Lower lobe of right lung (tissue), 2 donors: Measurements from ENCODE around the gene ME3. TPM values are rescaled to one million over a fixed set of nuclear protein-coding genes. Genes with fewer than 3 reads are reported as not detected.
"Not testable (repeated sequence)": the region's sequence is repeated elsewhere in the genome, so short reads cannot be mapped to it uniquely, and the experiment has no call there.

Source experiments
- ATAC-seq, 2 donors: fragments of 200-7000 bp; cut with Tn5 transposase; one replicate each; pipeline ENCODE4 v1.9.1; 2020 to 2022; ENCODE audit warnings: mild to moderate bottlenecking in 2 of 2, moderate library complexity in 2 of 2
- DNase-seq: peaks from one replicate; pipeline ENCODE4 v3.0.0-alpha.2; 2020
- H3K27ac ChIP-seq: fragments of 200-600 bp; one replicate; pipeline ENCODE4 v1.8.0; 2022
- H3K27me3 ChIP-seq: fragments of 200-600 bp; one replicate; pipeline ENCODE4 v1.8.0; 2022; ENCODE audit warnings: low read depth
- H3K36me3 ChIP-seq: fragments of 200-600 bp; one replicate; pipeline ENCODE4 v1.8.0; 2022; ENCODE audit warnings: mild to moderate bottlenecking
- H3K4me1 ChIP-seq: fragments of 200-600 bp; one replicate; pipeline ENCODE4 v1.8.0; 2022
- H3K4me3 ChIP-seq: fragments of 200-600 bp; one replicate; pipeline ENCODE4 v1.8.0; 2022; ENCODE audit warnings: mild to moderate bottlenecking
- H3K9me3 ChIP-seq: fragments of 200-600 bp; one replicate; pipeline ENCODE4 v1.8.0; 2022
- intact Hi-C: fragments of 100-400 bp; cut with DNase I; formaldehyde crosslinking; loops from one replicate; pipeline ENCODE4 v1.11.0; 2022
- total RNA-seq: library from RNA; stranded (reverse); fragmentation: NEBNext Ultra II Directional; extraction: Animal tissue kit (Norgen Biotek cat#: 25700); gene quantifications from one replicate; pipeline ENCODE4 v1.2.1, GENCODE V29; 2021
- TF ChIP-seq, protein P1 (sequence below): fragments of 200-600 bp; IDR thresholded peaks from one replicate; pipeline ENCODE4 v1.8.0; 2022; ENCODE audit warnings: antibody characterized with exemption, mild to moderate bottlenecking
- donor health status: DM: no; HTN: yes; CAD: no; lungs with severe emphysema.

Gene ME3
- total RNA-seq, 1 donor from 2014 or later: 18.6 TPM

DNA sequence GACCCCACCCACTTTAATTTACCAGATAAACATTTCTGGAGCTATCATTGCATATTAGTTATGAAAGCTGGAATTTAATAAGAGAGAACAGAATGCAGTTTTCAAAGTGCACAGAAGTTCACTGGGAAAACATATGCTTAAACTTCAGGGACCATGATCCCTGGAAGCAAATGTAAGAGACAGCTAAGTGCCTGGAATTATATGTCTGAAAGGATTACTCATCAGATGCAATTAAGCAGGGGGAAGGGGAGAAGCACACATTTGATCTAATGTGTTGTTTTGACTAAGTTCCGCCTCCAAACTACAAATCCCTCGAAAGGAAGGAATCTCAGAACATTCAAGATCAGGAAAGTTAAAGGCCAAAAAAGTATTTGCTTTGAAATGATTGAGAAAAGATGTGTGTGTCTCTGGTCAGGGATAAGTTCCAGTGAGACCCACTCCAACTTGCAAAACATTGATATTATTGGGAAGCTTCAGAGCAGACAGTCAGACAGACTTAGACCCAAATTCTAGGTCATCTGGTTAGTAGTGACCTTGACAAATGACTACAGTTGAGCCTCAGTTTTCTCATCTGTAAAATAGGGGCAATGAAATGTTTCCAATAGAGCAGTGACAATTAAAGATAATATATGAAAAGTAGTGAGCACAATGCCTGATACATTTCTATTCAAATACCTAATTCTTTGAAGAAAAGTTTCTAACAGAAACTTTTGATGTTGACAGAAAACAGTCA, 147.6 kb downstream of the ME3 start:
- TF ChIP-seq, protein P1, sequence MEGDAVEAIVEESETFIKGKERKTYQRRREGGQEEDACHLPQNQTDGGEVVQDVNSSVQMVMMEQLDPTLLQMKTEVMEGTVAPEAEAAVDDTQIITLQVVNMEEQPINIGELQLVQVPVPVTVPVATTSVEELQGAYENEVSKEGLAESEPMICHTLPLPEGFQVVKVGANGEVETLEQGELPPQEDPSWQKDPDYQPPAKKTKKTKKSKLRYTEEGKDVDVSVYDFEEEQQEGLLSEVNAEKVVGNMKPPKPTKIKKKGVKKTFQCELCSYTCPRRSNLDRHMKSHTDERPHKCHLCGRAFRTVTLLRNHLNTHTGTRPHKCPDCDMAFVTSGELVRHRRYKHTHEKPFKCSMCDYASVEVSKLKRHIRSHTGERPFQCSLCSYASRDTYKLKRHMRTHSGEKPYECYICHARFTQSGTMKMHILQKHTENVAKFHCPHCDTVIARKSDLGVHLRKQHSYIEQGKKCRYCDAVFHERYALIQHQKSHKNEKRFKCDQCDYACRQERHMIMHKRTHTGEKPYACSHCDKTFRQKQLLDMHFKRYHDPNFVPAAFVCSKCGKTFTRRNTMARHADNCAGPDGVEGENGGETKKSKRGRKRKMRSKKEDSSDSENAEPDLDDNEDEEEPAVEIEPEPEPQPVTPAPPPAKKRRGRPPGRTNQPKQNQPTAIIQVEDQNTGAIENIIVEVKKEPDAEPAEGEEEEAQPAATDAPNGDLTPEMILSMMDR: no peak
- Histone ChIP-seq H3K27me3 (no peaks in the 10 kb centered on the region), H3K4me3 (no peak overlapping the region), H3K9me3 (no peaks in the 10 kb centered on the region), H3K27ac (peak overlapping the region; percentile 46), H3K4me1 (peaks cover 20% of the 10 kb centered on the region), H3K36me3 (no peaks in the 10 kb centered on the region)
- intact Hi-C loops: no loop called here
- peak in 1 of 2 donors; percentile 14 for ATAC-seq
- no peak for DNase-seq

DNA sequence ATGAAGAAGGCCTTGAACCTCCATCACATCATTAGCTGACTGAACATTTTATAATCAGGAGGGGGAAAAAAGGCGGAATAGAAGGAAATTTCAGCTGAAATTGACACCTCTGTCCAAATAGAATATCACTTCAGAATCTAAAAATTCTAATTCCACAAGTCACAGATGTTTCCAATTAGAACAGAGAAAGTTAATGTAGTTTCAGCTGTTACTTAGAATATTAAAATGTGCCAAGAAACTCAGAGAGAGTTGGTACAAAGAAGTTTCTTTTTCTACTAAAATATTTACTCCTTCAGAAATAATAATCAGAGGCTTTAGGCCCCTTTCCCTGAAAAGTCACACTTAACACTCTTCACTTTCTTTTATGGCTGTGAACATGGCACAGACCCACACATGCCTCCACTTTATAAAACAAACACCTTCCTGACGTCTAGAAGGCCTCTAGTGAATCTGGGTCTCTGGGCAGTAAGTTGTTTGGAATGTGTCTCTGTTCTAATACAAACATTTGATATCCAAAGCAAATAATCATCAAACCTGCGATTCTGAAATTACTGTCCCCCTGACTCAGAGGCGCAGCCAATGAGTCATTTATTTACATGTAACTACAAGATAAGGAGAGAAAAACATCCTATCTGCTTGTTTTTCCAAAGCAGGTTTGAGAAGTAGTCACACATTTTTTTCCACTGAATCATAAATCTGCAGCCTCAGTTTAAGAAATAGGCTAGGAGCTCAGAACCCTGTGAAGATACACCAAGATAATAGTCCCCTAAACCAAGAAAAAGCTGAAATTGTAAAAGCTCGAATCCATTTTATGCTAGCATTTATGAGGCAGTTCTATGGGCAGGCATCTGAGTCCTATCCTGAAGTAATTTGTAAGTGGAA, 148.4 kb downstream of the ME3 start:
- Histone ChIP-seq H3K4me1 (peaks cover 28% of the 10 kb centered on the region), H3K9me3 (no peaks in the 10 kb centered on the region), H3K36me3 (no peaks in the 10 kb centered on the region), H3K27ac (peak overlapping the region; percentile 46), H3K4me3 (no peak overlapping the region), H3K27me3 (no peaks in the 10 kb centered on the region)
- DNase-seq: no peak
- TF ChIP-seq, protein P1: no peak
- peak; percentile 74 to 95 for ATAC-seq
- intact Hi-C loops: no loop called here

- ATAC-seq, intact Hi-C loops, DNase-seq, H3K36me3 ChIP-seq, H3K27ac ChIP-seq, H3K27me3 ChIP-seq, H3K4me3 ChIP-seq, H3K9me3 ChIP-seq: not testable (repeated sequence)
- H3K4me1 ChIP-seq: peaks cover 35% of the 10 kb centered on the region
Measured at GRCh38 chr11:86522512-86522911, 149.9 kb downstream of the ME3 start.

- Histone ChIP-seq H3K36me3 (no peaks in the 10 kb centered on the region), H3K27me3 (no peaks in the 10 kb centered on the region), H3K4me3 (no peak overlapping the region), H3K27ac (peak overlapping the region; percentile 4), H3K4me1 (peaks cover 36% of the 10 kb centered on the region), H3K9me3 (no peaks in the 10 kb centered on the region)
- no peak for DNase-seq
- intact Hi-C loops: no loop called here
- TF ChIP-seq, protein P1: no peak
- ATAC-seq: peak; percentile 50 to 80
Measured at GRCh38 chr11:86519064-86519911, 153.1 kb downstream of the ME3 start.

DNA sequence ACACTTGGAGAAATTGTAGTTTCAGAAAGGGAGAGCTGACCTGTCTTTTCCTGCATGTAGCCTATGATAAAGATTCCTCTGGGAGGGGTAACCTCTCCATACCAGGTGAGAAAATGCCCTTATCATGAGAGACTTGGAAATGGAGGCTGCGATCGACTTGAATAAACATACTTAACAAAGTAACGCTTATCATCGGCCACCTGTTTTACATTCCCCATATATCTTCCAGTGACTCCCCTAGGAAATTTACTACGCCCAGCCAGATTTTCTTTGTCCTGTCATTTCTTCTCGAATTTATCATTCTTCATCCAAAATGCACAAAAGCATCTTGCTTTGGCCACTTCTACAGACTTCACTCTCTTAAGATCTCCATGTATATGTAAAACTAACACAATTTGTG, 154.2 kb downstream of the ME3 start:
- peaks cover 33% of the 10 kb centered on the region for H3K4me1 ChIP-seq

More for the DNA sequence above, 154.2 kb downstream of the ME3 start:
- TF ChIP-seq, protein P1: no peak
- H3K36me3 ChIP-seq: no peaks in the 10 kb centered on the region
- no peak for DNase-seq
- no peaks in the 10 kb centered on the region for H3K9me3 ChIP-seq
- no peak overlapping the region for H3K4me3 ChIP-seq
- H3K27me3 ChIP-seq: no peaks in the 10 kb centered on the region
- H3K27ac ChIP-seq: no peak overlapping the region
- intact Hi-C loops: no loop called here
- no peak for ATAC-seq
